HFF-Myc (cell line): ENCODE data around the gene SYNDIG1.

Experiments
- DNase-seq: peaks from one replicate; pipeline ENCODE4 v3.0.0-alpha.2; 2011; ENCODE audit warnings: low read depth; ENCODE audit errors: extremely low read depth
- H3K4me3 ChIP-seq: replicated peaks from 2 replicates; pipeline ENCODE4 v1.5.1; 2011; ENCODE audit warnings: low read depth, mild to moderate bottlenecking, control low read depth, low read length
- TF ChIP-seq, protein P1 (sequence below): IDR thresholded peaks from 2 replicates; pipeline ENCODE4 v1.5.1; 2012; ENCODE audit warnings: mild to moderate bottlenecking, low read depth, low read length, control low read depth; ENCODE audit errors: missing control alignments

SYNDIG1 gene

GRCh38 chr20:24646321-24646720 lies 176.9 kb downstream of the SYNDIG1 start:
- DNase-seq = no peak
- TF ChIP-seq, protein P1, sequence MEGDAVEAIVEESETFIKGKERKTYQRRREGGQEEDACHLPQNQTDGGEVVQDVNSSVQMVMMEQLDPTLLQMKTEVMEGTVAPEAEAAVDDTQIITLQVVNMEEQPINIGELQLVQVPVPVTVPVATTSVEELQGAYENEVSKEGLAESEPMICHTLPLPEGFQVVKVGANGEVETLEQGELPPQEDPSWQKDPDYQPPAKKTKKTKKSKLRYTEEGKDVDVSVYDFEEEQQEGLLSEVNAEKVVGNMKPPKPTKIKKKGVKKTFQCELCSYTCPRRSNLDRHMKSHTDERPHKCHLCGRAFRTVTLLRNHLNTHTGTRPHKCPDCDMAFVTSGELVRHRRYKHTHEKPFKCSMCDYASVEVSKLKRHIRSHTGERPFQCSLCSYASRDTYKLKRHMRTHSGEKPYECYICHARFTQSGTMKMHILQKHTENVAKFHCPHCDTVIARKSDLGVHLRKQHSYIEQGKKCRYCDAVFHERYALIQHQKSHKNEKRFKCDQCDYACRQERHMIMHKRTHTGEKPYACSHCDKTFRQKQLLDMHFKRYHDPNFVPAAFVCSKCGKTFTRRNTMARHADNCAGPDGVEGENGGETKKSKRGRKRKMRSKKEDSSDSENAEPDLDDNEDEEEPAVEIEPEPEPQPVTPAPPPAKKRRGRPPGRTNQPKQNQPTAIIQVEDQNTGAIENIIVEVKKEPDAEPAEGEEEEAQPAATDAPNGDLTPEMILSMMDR = no peak
- H3K4me3 ChIP-seq = no peak overlapping the region

- no peak for DNase-seq
- no peak overlapping the region for H3K4me3 ChIP-seq
- TF ChIP-seq, protein P1 = no peak
These were observed 178.3 kb downstream of the SYNDIG1 start for GRCh38 chr20:24647713-24648112.

DNA sequence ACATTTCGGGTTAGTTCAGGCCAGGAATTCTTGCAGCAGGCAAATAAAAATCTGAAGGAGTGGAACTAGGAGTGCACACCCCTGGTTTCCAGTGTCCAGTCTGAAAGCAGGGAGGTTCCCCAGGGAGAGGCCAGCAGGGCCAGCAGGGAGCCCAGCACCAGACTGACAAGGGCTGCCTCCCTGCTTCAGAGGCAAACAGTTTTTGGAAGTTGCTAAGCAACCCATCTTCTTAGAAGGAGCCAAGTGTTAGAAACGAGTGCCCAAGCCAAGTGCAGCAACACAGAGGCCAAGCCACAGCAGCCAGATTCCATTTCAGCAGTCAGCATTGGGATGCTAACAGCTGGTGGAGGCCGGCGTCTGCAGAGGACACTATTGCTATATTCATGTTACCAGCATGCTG lies 179.1 kb downstream of the SYNDIG1 start:
- no peak for DNase-seq
- no peak overlapping the region for H3K4me3 ChIP-seq
- TF ChIP-seq, protein P1 = no peak

DNA sequence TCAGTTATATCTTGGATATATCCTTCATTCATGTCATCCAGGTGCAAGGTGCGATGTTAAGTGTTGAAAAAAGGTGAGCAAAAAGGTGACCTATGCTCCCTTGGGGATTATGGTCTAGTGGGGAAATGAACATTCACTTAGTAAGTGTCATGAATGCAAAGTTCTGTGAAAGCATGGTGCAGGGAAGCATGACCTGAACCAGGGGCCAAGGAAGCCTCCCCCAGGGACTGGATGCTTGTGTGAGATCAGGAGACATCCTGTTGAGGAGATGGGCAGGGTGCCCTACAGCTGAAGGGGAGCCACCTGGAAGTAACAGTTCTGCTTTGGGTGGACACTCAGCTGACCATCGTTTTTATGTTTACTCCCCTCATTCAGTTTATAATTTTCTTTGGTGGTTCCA lies 179.5 kb downstream of the SYNDIG1 start:
- DNase-seq = no peak
- H3K4me3 ChIP-seq = no peak overlapping the region
- TF ChIP-seq, protein P1 = no peak

- TF ChIP-seq, protein P1 = no peak
- H3K4me3 ChIP-seq = no peak overlapping the region
- DNase-seq = no peak
These were observed 180.5 kb downstream of the SYNDIG1 start for GRCh38 chr20:24649787-24650490.

- TF ChIP-seq, protein P1 = no peak
- DNase-seq = no peak
These were observed 181.9 kb downstream of the SYNDIG1 start for GRCh38 chr20:24651171-24651975.

DNA sequence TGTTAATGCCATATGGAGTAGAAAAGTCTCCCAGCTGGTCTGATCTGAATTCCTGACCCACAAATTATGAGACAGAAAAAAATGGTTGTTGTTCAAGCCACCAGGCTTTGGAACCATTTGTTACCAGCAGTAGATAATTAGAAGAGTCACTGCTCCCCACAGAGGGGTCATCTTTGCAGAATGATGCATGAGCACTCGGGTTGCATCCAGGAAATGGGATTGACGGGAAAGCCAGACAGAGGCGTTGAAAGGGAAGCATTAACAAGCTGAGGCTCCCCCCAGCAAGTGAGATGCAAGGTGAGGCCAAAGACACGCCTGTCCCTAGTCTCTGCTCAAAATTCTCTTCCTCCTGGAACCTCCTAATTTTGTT lies 182.5 kb downstream of the SYNDIG1 start:
- DNase-seq = no peak
- H3K4me3 ChIP-seq = no peak overlapping the region
- TF ChIP-seq, protein P1 = no peak

More at GRCh38 chr20:24651171-24651975, 181.9 kb downstream of the SYNDIG1 start:
- no peak overlapping the region for H3K4me3 ChIP-seq
